Neutrophil (primary cell): ENCODE results near the gene BAD.

ENCODE experiments used
- H3K27ac ChIP-seq: fragments of 200-600 bp; sonication (generic); 2 replicates; pipeline ENCODE4 v1.5.1; 2016; ENCODE audit warnings: mild to moderate bottlenecking, moderate library complexity
- H3K27me3 ChIP-seq: fragments of 200-600 bp; sonication (generic); 2 replicates; pipeline ENCODE4 v1.6.0; 2016; ENCODE audit warnings: mild to moderate bottlenecking
- H3K36me3 ChIP-seq: fragments of 200-600 bp; sonication (generic); 2 replicates; pipeline ENCODE4 v1.5.1; 2017
- H3K4me1 ChIP-seq, 2 experiments: fragments of 200-600 bp in 1 of 2; sonication (generic) in 1 of 2; 1 replicate in 1 of 2; 2 replicates in 1 of 2; pipeline versions ENCODE4 v1.5.1 to v1.6.1; 2013 to 2016; ENCODE audit warnings: low read depth in 1 of 2, low read length in 1 of 2, mild to moderate bottlenecking in 1 of 2, moderate library complexity in 1 of 2; ENCODE audit not compliant: control insufficient read depth in 1 of 2, insufficient read depth in 1 of 2
- H3K4me3 ChIP-seq, 2 experiments: fragments of 200-600 bp in 1 of 2; sonication (generic) in 1 of 2; 1 replicate in 1 of 2; 2 replicates in 1 of 2; pipeline ENCODE4 v1.5.1; 2013 to 2016; ENCODE audit warnings: low read depth in 1 of 2, low read length in 1 of 2, mild to moderate bottlenecking in 1 of 2, moderate library complexity in 1 of 2
- H3K9me3 ChIP-seq: fragments of 200-600 bp; sonication (generic); 2 replicates; pipeline ENCODE4 v1.5.1; 2016
- TF ChIP-seq, protein P1 (sequence below): fragments of 200-600 bp; sonication (generic); IDR thresholded peaks from 2 replicates; pipeline ENCODE4 v1.5.1; 2016; ENCODE audit warnings: antibody characterized with exemption

The BAD gene

DNA sequence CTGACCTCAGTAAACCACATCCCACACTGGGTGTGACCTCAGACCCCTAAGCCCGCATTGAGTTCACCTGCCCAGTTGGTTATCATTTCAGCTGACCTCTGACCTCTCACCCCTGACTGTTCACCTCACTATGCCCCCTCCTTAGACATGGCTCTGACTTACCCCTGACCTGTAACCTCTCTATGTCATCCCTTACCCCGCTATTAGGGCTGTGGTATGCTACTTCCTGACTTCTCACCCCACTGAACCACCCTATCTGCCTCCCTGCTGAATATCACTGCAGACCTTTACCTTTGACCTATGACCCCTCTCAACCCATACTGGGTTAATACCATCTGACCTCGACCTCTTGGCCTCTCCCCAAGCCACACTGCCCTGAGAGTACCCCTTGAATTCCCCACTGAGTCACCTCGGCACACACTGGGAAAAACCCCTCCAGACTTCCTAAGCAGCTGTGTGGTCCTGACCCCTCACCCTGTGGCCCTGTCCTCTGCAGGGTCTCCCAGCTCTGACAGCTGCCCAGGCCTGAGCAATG is 24.9 kb downstream of the BAD start:
- peaks cover 67% of the 10 kb centered on the region for H3K36me3 ChIP-seq
- no peaks in the 10 kb centered on the region for H3K4me1 ChIP-seq
- TF ChIP-seq, protein P1, sequence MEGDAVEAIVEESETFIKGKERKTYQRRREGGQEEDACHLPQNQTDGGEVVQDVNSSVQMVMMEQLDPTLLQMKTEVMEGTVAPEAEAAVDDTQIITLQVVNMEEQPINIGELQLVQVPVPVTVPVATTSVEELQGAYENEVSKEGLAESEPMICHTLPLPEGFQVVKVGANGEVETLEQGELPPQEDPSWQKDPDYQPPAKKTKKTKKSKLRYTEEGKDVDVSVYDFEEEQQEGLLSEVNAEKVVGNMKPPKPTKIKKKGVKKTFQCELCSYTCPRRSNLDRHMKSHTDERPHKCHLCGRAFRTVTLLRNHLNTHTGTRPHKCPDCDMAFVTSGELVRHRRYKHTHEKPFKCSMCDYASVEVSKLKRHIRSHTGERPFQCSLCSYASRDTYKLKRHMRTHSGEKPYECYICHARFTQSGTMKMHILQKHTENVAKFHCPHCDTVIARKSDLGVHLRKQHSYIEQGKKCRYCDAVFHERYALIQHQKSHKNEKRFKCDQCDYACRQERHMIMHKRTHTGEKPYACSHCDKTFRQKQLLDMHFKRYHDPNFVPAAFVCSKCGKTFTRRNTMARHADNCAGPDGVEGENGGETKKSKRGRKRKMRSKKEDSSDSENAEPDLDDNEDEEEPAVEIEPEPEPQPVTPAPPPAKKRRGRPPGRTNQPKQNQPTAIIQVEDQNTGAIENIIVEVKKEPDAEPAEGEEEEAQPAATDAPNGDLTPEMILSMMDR, result no peak
- H3K9me3 ChIP-seq, result no peaks in the 10 kb centered on the region
- H3K27me3 ChIP-seq, result no peaks in the 10 kb centered on the region
- no peak overlapping the region for H3K27ac ChIP-seq
- no peak overlapping the region for H3K4me3 ChIP-seq

DNA sequence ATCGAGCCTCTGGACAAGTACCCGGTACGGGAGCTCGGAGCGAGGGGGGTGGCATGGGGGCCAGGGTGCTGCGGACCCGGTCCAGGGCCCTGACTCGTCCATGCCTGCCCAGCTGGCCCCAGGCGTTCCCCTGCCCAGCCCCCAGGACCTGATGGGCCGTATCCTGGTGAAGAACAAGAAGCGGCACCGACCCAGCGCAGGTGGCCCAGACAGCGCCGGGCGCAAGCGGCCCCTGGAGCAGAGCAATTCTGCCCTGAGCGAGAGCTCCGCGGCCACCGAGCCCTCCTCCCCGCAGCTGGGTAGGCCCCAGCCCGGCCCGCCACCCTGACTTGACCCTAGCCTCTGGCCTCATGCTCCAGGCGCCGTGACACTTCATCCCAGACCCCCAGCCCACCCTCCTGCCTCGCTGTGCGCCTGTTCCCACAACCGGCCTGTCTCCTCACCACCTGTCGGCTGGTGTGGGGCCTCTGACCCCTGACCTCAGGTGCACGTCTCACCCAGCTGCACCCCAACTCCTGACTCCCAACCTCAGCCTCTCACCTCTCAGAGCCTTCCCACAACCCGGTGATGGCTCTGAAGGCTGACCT is 25.4 kb downstream of the BAD start:
- Histone ChIP-seq H3K36me3 (peaks cover 64% of the 10 kb centered on the region), H3K9me3 (no peaks in the 10 kb centered on the region), H3K27ac (no peak overlapping the region), H3K4me3 (no peak overlapping the region), H3K27me3 (no peaks in the 10 kb centered on the region), H3K4me1 (no peaks in the 10 kb centered on the region)
- TF ChIP-seq, protein P1, result no peak

DNA sequence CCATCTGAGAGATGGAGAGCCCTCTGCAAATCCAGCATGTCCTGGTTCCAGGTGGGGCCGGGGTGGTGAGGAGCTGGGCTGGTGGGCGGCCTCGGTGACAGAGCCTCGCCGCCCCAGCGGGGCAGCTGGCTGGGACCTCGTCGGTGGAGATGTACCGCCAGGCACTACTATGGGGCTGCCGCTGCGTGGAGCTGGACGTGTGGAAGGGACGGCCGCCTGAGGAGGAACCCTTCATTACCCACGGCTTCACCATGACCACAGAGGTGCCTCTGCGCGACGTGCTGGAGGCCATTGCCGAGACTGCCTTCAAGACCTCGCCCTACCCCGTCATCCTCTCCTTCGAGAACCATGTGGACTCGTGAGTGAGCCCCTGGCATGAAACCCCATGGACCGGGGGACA is 26.1 kb downstream of the BAD start:
- Histone ChIP-seq H3K4me3 (no peak overlapping the region), H3K36me3 (peaks cover 57% of the 10 kb centered on the region)

DNA sequence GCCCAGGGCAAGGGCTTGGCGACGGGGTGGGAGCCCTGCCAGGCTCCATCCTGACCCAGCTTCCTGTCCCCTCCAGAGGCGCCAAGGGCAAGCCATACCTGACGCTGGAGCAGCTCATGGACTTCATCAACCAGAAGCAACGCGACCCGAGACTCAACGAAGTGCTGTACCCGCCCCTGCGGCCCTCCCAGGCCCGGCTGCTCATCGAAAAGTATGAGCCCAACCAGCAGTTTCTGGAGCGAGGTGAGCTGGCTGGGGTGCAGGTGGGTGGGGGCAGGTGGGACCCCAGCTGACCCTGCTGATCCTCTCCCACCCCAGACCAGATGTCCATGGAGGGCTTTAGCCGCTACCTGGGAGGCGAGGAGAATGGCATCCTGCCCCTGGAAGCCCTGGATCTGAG is 28.2 kb downstream of the BAD start:
- H3K9me3 ChIP-seq, result no peaks in the 10 kb centered on the region
- TF ChIP-seq, protein P1, result no peak
- H3K4me1 ChIP-seq, result peaks cover 14 to 17% of the 10 kb centered on the region in 2 experiments
- H3K36me3 ChIP-seq, result peaks cover 37% of the 10 kb centered on the region
- H3K27ac ChIP-seq, result no peak overlapping the region
- H3K4me3 ChIP-seq, result no peak overlapping the region
- H3K27me3 ChIP-seq, result no peaks in the 10 kb centered on the region

More for the DNA sequence above, 26.1 kb downstream of the BAD start:
- H3K27me3 ChIP-seq, result no peaks in the 10 kb centered on the region
- TF ChIP-seq, protein P1, result no peak
- H3K9me3 ChIP-seq, result no peaks in the 10 kb centered on the region
- H3K27ac ChIP-seq, result no peak overlapping the region
- no peaks in the 10 kb centered on the region for H3K4me1 ChIP-seq

DNA sequence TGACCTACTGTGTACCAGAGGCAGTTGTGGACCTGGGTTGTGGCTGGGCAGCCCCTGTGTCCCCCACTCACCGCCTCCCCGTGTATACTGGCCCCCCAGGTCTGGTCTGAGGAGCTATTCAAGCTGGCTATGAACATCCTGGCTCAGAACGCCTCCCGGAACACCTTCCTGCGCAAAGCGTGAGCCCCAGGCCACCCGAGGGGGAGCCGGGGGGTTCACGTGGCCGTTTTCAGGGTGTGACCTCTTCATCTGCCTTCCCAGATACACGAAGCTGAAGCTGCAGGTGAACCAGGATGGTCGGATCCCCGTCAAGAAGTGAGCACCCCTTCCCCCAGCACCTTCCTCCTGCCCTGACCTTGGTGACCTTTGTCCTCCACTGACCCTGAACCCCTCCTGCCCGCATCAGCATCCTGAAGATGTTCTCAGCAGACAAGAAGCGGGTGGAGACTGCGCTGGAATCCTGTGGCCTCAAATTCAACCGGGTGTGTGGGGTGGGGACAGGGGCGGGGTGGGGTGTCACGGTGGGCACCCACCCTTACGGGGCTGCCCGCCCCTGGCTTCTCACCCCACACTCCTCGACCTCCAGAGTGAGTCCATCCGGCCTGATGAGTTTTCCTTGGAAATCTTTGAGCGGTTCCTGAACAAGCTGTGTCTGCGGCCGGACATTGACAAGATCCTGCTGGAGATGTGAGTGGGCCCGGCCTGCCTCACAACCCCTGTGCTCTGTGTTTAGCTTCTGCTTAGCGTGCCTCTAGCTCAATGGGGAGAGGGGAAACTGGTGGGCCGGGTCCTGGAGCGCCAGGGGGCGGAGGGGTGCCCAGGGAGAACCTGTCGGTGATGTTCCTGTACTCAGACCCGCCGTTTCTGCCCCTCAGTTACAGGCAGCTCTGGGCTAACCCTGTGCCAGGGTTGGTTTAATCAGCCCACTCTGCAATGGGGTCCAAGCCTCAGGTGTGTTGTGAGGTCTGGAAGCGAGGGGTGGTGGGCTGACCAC is 29.0 kb downstream of the BAD start:
- Histone ChIP-seq H3K36me3 (peaks cover 37% of the 10 kb centered on the region), H3K27ac (no peak overlapping the region), H3K27me3 (peaks cover 5% of the 10 kb centered on the region), H3K4me1 (peaks cover 21 to 25% of the 10 kb centered on the region in 2 experiments), H3K9me3 (no peaks in the 10 kb centered on the region), H3K4me3 (no peak overlapping the region)
- TF ChIP-seq, protein P1, result no peak
